ENCODE measurements around the gene PTPA.

- TF ChIP-seq CTCF (IDR thresholded peaks at IDR 0.05; ENCODE audit: poor library complexity, severe bottlenecking) = no peak
- no peak for TF ChIP-seq EZH2 (IDR thresholded peaks at IDR 0.05; ENCODE audit: borderline replicate concordance, insufficient read depth, low read length, poor library complexity, severe bottlenecking)
- no peak for TF ChIP-seq MXI1 (conservative IDR thresholded peaks at IDR 0.05; ENCODE audit: poor library complexity, severe bottlenecking)
- no peak for TF ChIP-seq EP300 (conservative IDR thresholded peaks at IDR 0.05; ENCODE audit: poor library complexity, severe bottlenecking)
- no peak for TF ChIP-seq POLR2AphosphoS5 (IDR thresholded peaks at IDR 0.05)
- TF ChIP-seq SMC3 (conservative IDR thresholded peaks at IDR 0.05; ENCODE audit: poor library complexity) = no peak
- no peak for TF ChIP-seq TAF1 (IDR thresholded peaks at IDR 0.05; ENCODE audit: low read depth)
Measured at GRCh38 chr9:129069862-129070641, 41.2 kb upstream of the PTPA start.
